Measurements from ENCODE around the gene CCT8L2.
"Not testable (repeated sequence)": the region's sequence is repeated elsewhere in the genome, so short reads cannot be mapped to it uniquely, and the experiment has no call there.

CCT8L2 gene

GRCh38 chr22:16594026-16594425 lies 1.4 kb upstream of the CCT8L2 start:
- no peak for FAIRE-seq

GRCh38 chr22:16592231-16592630 lies 379 bp downstream of the CCT8L2 start:
- FAIRE-seq = not testable (repeated sequence)

GRCh38 chr22:16591136-16591535 lies 1.5 kb downstream of the CCT8L2 start:
- not testable (repeated sequence) for FAIRE-seq

DNA sequence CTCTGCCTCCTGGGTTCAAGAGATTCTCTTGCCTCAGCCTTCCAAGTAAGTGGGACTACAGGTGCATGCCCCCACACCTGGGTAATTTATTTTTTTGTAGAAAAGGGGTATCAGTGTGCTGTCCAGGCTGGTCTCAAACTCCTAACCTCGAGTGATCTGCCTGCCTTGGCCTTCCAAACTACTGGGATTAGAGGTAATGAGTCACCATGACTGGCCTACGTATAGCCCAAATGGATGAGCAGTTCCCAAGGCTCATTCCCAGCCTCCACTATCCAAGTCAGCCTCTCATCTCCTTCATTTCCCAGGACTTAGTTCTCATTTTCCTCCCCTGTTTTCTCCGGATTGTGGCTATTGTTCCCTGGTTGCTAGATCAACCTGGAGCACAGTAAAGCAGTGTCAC lies 5.6 kb downstream of the CCT8L2 start:
- no peak for FAIRE-seq

GRCh38 chr22:16586170-16586569 lies 6.4 kb downstream of the CCT8L2 start:
- FAIRE-seq = no peak

GRCh38 chr22:16580872-16581271 lies 11.7 kb downstream of the CCT8L2 start:
- not testable (repeated sequence) for FAIRE-seq

DNA sequence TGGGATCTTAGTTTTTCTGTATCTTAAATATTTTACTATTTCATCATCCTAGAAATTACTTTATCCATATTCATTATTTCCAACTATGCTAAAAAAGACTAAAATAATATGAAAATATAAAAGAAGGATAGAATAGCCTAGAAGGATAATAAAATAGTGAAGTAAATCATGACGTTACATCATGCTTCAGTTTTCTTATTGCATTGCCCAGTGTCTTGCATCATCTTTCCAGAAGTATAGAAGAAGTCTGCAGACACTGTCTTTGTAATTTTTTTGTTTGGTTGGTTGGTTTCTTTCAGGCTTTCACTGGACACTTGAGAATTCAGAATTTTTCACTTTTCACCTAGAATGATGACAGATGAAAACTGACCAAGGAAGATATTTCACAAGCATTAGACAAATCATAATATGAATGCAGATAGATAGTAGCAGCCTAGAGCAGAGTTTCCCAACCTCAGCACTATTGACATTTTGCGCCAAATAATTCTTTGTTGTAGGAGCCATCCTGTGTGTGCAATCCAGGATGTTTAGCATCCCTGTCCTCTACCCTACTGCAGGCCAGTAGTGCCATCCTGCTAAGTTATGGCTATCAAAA lies 23.3 kb downstream of the CCT8L2 start:
- FAIRE-seq = not testable (repeated sequence)

GRCh38 chr22:16568425-16568758 lies 24.2 kb downstream of the CCT8L2 start:
- FAIRE-seq = no peak

- not testable (repeated sequence) for FAIRE-seq
Measured at GRCh38 chr22:16567617-16568424, 24.8 kb downstream of the CCT8L2 start.

- not testable (repeated sequence) for FAIRE-seq
Measured at GRCh38 chr22:16566421-16567151, 26.0 kb downstream of the CCT8L2 start.

DNA sequence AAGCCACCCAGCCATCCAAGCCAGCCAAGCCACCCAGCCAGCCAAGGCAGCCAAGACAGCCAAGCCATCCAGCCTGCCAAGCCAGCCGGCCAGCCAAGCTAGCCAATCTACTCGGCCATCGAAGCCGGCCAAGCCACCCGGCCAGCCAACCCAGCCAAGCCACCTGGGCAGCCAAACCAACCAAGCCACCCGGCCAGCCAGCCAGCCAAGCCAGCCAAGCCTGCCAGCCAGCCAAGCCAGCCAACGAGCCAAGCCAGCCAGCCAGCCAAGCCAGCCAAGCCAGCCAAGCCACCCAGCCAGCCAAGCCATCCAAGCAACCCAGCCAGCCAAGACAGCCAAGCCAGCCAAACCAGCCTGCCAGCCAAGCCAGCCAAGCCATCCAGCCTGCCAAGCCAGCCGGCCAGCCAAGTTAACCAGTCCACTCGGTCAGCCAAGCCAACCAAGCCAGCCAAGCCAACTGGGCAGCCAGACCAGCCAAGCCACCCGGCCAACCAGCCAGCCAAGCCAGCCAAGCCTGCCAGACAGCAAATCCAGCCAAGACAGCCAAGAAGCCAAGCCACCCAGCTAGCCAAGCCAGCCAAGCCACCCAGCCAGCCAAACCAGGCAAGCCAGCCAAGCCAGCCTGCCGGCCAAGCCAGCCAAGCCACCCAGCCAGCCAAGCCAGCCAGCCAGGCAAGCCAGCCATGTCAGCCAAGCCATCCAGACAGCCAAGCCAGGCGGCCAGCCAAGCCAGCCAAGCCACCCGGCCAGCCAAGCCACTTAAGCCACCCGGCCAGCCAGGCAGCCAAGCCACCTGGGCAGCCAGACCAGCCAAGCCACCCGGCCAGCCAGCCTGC lies 26.8 kb downstream of the CCT8L2 start:
- FAIRE-seq = not testable (repeated sequence)

- FAIRE-seq = not testable (repeated sequence)
Measured at GRCh38 chr22:16564837-16565584, 27.6 kb downstream of the CCT8L2 start.

GRCh38 chr22:16563555-16564520 lies 28.8 kb downstream of the CCT8L2 start:
- no peak for FAIRE-seq

- no peak for FAIRE-seq
Measured at GRCh38 chr22:16562711-16563554, 29.7 kb downstream of the CCT8L2 start.

DNA sequence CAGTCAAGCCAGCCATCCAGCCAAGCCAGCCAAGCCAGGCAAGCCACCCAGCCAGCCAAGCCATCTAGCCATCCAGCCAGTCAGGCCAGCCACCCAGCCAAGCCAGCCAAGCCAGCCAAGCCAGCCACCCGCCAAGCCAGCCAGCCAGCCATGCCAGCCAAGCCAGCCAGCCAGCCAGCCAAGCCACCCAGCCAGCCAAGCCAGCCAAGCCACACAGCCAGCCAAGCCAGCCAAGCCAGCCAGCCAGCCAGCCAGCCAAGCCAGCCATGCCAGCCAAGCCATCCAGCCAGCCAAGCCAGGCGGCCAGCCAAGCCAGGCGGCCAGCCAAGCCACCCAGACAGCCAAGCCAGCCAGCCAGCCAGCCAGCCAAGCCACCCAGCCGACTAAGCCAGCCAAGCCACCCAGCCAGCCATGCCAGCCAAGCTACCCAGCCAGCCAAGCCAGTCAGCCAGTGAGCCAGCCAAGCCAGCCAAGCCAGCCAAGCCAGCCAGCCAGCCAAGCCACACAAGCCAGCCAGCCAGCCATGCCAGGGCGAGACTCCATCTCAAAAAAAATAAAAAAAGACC lies 31.4 kb downstream of the CCT8L2 start:
- FAIRE-seq = not testable (repeated sequence)

DNA sequence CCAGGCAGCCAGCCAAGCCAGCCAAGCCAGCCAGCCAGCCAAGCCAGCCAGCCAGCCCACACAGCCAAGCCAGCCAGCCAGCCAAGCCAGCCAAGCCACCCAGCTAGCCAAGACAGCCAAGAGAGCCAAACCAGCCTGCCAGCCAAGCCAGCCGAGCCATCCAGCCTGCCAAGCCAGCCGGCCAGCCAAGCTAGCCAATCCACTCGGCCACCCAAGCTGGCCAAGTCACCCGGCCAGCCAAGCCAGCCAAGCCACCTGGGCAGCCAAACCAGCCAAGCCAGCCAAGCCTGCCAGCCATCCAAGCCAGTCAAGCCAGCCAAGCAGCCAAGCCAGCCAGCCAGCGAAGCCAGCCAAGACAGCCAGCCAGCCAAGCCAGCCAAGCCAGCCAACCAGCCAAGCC lies 32.0 kb downstream of the CCT8L2 start:
- not testable (repeated sequence) for FAIRE-seq

GRCh38 chr22:16559996-16560395 lies 32.6 kb downstream of the CCT8L2 start:
- FAIRE-seq = not testable (repeated sequence)

DNA sequence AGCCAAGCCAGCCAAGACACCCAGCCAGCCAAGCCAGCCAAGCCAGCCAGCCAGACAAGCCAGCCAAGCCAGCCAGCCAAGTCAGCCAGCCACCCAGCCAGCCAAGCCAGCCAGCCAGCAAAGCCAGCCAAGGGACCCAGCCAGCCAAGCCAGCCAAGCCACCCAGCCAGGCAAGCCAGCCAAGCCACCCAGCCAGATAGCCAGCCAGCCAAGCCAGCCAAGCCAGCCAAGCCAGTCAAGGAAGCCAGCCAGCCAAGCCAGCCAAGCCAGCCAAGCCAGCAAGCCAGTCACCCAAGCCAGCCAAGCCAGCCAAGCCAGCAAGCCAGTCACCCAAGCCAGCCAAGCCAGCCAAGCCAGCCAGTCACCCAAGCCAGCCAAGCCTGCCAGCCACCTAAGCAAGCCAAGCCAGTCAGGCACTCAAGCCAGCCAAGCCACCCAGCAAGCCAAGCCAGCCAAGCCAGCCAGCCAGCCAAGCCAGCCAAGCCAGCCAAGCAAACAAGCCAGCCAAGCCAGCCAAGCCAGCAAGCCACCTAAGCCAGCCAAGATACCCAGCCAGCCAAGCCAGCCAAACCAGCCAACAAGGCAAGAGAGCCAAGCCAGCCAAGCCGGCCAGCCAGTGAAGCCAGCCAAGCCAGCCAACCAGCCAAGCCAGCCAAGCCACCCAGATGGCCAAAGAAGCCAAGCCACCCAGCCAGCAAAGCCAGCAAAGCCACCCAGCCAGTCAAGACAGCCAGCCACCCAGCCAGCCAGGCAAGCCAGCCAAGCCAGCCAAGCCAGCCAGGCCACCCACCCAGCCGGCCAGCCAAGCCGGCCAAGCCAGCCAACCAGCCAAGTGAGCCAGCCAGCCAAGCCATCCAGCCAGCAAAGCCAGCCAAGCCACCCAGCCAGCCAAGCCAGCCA lies 33.3 kb downstream of the CCT8L2 start:
- no peak for FAIRE-seq

All from TTC549 (cell line).